ENCODE measurements around the gene IDUA.
A peak's percentile ranks its signal among the peaks of the same experiment; 100 is the strongest.

The IDUA gene

GRCh38 chr4:1015179-1015578 is 28.3 kb downstream of the IDUA start:
- DNase-seq (ENCODE audit: low read depth in 2 of 2), result no peak

- DNase-seq (ENCODE audit: low read depth in 2 of 2), result no peak
These were observed 28.9 kb downstream of the IDUA start for GRCh38 chr4:1015746-1016145.

- no peak for DNase-seq (ENCODE audit: low read depth in 2 of 2)
These were observed 30.4 kb downstream of the IDUA start for GRCh38 chr4:1017211-1017610.

- DNase-seq (ENCODE audit: low read depth in 2 of 2), result no peak
These were observed 30.9 kb downstream of the IDUA start for GRCh38 chr4:1017706-1018105.

GRCh38 chr4:1018147-1019020 is 31.5 kb downstream of the IDUA start:
- DNase-seq (ENCODE audit: low read depth in 2 of 2), result no peak

GRCh38 chr4:1019320-1019719 is 32.5 kb downstream of the IDUA start:
- no peak for DNase-seq (ENCODE audit: low read depth in 2 of 2)

GRCh38 chr4:1019729-1020470 is 33.1 kb downstream of the IDUA start:
- DNase-seq (ENCODE audit: low read depth in 2 of 2), result no peak

GRCh38 chr4:1021386-1022050 is 34.7 kb downstream of the IDUA start:
- no peak for DNase-seq (ENCODE audit: low read depth in 2 of 2)

- no peak for DNase-seq (ENCODE audit: low read depth in 2 of 2)
These were observed 35.4 kb downstream of the IDUA start for GRCh38 chr4:1022051-1022738.

- DNase-seq (ENCODE audit: low read depth in 2 of 2), result no peak
These were observed 35.9 kb downstream of the IDUA start for GRCh38 chr4:1022739-1023066.

GRCh38 chr4:1023075-1023640 is 36.3 kb downstream of the IDUA start:
- no peak for DNase-seq (ENCODE audit: low read depth in 2 of 2)

- no peak for DNase-seq (ENCODE audit: low read depth in 2 of 2)
These were observed 37.3 kb downstream of the IDUA start for GRCh38 chr4:1023895-1024740.

- no peak for DNase-seq (ENCODE audit: low read depth in 2 of 2)
These were observed 38.2 kb downstream of the IDUA start for GRCh38 chr4:1024882-1025545.

- DNase-seq (ENCODE audit: low read depth in 2 of 2), result peak; percentile 20 to 34
These were observed 39.3 kb downstream of the IDUA start for GRCh38 chr4:1026115-1026514.

- no peak for DNase-seq (ENCODE audit: low read depth in 2 of 2)
These were observed 40.5 kb downstream of the IDUA start for GRCh38 chr4:1027219-1027914.

GRCh38 chr4:1027915-1028238 is 41.0 kb downstream of the IDUA start:
- DNase-seq (ENCODE audit: low read depth in 2 of 2), result no peak

- DNase-seq (ENCODE audit: low read depth in 2 of 2), result no peak
These were observed 41.9 kb downstream of the IDUA start for GRCh38 chr4:1028574-1029220.

GRCh38 chr4:1029529-1029928 is 42.7 kb downstream of the IDUA start:
- no peak for DNase-seq (ENCODE audit: low read depth in 2 of 2)

- no peak for DNase-seq (ENCODE audit: low read depth in 2 of 2)
These were observed 43.2 kb downstream of the IDUA start for GRCh38 chr4:1030031-1030430.
